Kidney (tissue), 14 donors: Measurements from ENCODE around the gene LIMK2. TPM values are rescaled to one million over a fixed set of nuclear protein-coding genes. Genes with fewer than 3 reads are reported as not detected.

Experiments used
- DNase-seq, 5 donors: peaks; one replicate each; pipeline ENCODE4 v3.0.0-alpha.2; 2013 to 2020
- FAIRE-seq: peaks from 2 replicates; lab custom pipeline; 2012; peaks lifted over from hg19 to GRCh38; lab: Jason Lieb, UNC
- H3K27ac ChIP-seq, 2 donors: one replicate each; pipeline ENCODE4 v1.7.0; 2013; ENCODE audit warnings: low read depth in 2 of 2, low read length in 2 of 2, inconsistent platforms in 1 of 2
- H3K27me3 ChIP-seq: one replicate; pipeline ENCODE4 v1.7.1; 2013; ENCODE audit warnings: low read length, inconsistent platforms; ENCODE audit not compliant: control insufficient read depth, insufficient read depth
- H3K36me3 ChIP-seq, 3 donors: one replicate each; pipeline versions ENCODE4 v1.7.0 to v1.7.1; 2013; ENCODE audit warnings: low read length in 3 of 3, control low read depth in 1 of 3, inconsistent platforms in 1 of 3; ENCODE audit not compliant: insufficient read depth in 3 of 3, control insufficient read depth in 2 of 3
- H3K4me1 ChIP-seq, 3 donors: one replicate each; pipeline versions ENCODE4 v1.7.0 to v1.7.1; 2013; ENCODE audit warnings: low read length in 3 of 3, inconsistent platforms in 1 of 3, low read depth in 1 of 3; ENCODE audit not compliant: control insufficient read depth in 2 of 3, insufficient read depth in 2 of 3
- H3K4me3 ChIP-seq, 3 donors: one replicate each; pipeline versions ENCODE4 v1.7.0 to v1.8.1; 2013; ENCODE audit warnings: low read length in 3 of 3, control low read depth in 1 of 3, inconsistent platforms in 1 of 3
- H3K9ac ChIP-seq, 3 donors: one replicate each; pipeline versions ENCODE4 v1.7.0 to v1.7.1; 2013; ENCODE audit warnings: low read length in 3 of 3, control low read depth in 1 of 3, inconsistent platforms in 1 of 3
- H3K9me3 ChIP-seq, 3 donors: one replicate each; pipeline versions ENCODE4 v1.7.0 to v1.7.1; 2013; ENCODE audit warnings: low read length in 3 of 3, control low read depth in 1 of 3, inconsistent platforms in 1 of 3; ENCODE audit not compliant: control insufficient read depth in 2 of 3, insufficient read depth in 1 of 3
- CTCF ChIP-seq: IDR thresholded peaks from 3 replicates; pipeline ENCODE4 v1.5.1; 2012; ENCODE audit warnings: mild to moderate bottlenecking, moderate library complexity, borderline replicate concordance; ENCODE audit not compliant: insufficient read depth; ENCODE audit errors: extremely low read depth
- intact Hi-C: fragments of 100-400 bp; cut with DNase I; formaldehyde crosslinking; loops from one replicate; pipeline ENCODE4 v1.11.1; 2022
- polyA plus RNA-seq: library from polyadenylated mRNA; stranded (reverse); fragments of 350-450 nt; fragmentation: Illumina TruSeq; extraction: RNeasy Lipid Tissue Mini Kit (QIAGEN cat#74804); gene quantifications from one replicate; pipeline ENCODE4 v1.2.3, GENCODE V29; 2014; ENCODE audit warnings: low read depth, low replicate concordance; ENCODE audit not compliant: insufficient read depth
- total RNA-seq: library from RNA; stranded (reverse); fragmentation: NEBNext Ultra II Directional; extraction: Animal tissue kit (Norgen Biotek cat#: 25700); gene quantifications from one replicate; pipeline ENCODE4 v1.2.1, GENCODE V29; 2021
- donor health status: control.
- donor health status: control.
- donor health status: control.
- donor health status: control.
- donor health status: control.
- donor health status: DM: yes; HTN: yes; CAD: no.
- donor health status: Normal renal cell carcinoma (clear cell type).

Gene LIMK2
- total and polyA plus RNA-seq, 2 donors from 2014 or later: 20.3 to 48.2 TPM

DNA sequence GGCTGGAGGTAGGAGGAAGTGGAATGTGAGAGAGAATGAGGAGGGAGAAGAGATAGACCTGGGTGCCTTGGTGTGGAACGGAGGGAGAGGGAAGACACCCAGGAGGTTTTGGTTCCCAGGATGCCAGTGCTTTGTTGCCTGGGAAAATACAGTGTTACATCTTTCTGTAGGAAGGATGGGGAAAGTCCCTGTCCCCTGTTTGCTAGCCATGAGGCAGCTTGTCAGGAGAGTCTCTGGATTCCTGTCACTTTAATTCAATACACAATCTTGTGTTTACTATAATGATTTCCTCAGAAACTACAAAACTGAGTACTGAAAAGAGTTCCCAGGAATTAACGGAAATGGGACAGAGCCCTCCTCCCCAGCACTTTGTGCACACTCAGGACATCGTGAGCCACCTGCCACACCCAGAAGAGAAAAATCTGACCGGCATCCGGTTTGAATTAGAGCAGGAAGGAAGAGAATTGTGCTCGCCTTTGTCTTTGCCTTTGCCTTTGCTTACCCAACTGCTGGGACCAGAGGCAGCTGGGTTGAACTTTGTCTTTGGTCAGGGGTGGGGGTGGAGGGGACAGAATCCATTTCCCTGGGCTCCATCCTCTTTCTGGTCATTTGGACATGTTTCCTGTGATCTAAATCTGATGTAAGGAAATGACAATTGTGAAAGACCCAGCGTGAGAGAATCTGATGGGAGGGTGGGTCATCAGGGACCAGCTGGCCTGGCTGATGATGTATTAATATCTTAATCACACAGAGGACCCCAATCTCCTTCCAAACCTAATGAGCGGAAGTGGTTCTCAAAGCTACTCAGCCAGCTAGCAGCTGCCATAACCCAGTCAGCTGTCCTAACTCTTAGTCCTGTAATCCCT is 1.3 kb upstream of the LIMK2 start:
- Histone ChIP-seq H3K27ac (peak overlapping the region; percentile 52 to 80), H3K9me3 (no peaks in the 10 kb centered on the region), H3K9ac (no peak overlapping the region), H3K27me3 (no peaks in the 10 kb centered on the region), H3K36me3 (no peaks in the 10 kb centered on the region), H3K4me1 (peaks cover 0 to 11% (median 7%) of the 10 kb centered on the region in 3 donors), H3K4me3 (no peak overlapping the region)
- intact Hi-C loops: no loop called here
- DNase-seq: peak in 2 of 5 donors; percentile 40 to 59
- FAIRE-seq: no peak
- TF ChIP-seq CTCF: no peak

- H3K4me3 ChIP-seq: peak overlapping the region; percentile 50 to 86 (median 66)
Measured at GRCh38 chr22:31211482-31211861, 626 bp upstream of the LIMK2 start.

DNA sequence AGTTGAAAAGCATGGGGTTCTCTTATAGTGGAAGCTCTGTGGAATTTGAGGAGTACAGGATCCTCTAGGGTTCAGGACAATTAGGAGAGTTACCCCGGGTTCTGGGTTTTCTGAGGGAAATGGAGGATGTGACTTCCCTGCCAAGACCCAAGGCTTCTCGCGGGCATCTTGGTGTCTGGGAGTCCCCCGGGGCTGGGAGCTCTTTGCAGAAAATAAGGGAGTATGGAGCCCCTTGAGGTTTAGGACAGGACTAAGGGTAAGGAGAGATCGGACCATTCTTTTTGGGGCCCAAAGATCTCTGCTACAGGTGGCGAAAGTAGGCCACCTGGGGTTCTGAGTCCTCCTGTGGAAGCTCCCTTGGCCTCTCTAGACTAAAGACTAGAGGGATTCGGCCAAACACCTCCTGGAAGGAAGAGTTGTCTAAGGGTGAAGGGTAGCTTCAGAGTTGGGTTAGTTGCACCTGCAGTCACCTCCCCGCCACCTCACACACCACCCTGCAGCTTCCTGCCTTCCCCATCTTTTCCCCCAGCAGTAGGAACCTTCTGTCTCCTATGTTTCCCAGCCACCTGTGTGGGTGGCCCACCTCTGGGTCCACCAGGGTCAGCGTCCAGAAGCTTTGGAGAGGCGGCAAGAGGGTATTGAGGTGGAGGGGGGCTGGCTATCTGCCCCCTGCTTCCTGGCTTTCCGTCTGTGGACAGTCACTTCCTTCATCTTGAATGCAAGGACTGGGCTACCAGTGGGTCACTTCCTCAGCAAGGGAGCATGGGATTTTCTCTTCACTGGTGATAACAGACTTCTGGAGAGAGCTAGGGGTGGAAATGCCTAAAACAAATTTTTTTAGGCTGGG is 908 bp downstream of the LIMK2 start:
- peak overlapping the region; percentile 68 to 86 (median 83) for H3K4me3 ChIP-seq
- H3K36me3 ChIP-seq: no peaks in the 10 kb centered on the region
- TF ChIP-seq CTCF: no peak
- DNase-seq: no peak
- H3K4me1 ChIP-seq: peaks cover 0 to 20% (median 7%) of the 10 kb centered on the region in 3 donors
- no peak for FAIRE-seq
- no peaks in the 10 kb centered on the region for H3K27me3 ChIP-seq
- peak overlapping the region; percentile 57 to 83 (median 71) for H3K9ac ChIP-seq
- peak overlapping the region; percentile 72 for H3K27ac ChIP-seq
- intact Hi-C loops: no loop called here
- no peaks in the 10 kb centered on the region for H3K9me3 ChIP-seq

More at GRCh38 chr22:31211482-31211861, 626 bp upstream of the LIMK2 start:
- Histone ChIP-seq H3K27ac (peak overlapping the region; percentile 49 to 80), H3K27me3 (no peaks in the 10 kb centered on the region), H3K4me1 (peaks cover 0 to 13% (median 7%) of the 10 kb centered on the region in 3 donors), H3K36me3 (no peaks in the 10 kb centered on the region), H3K9ac (peak overlapping the region in 2 of 3 donors; percentile 28 to 54), H3K9me3 (no peaks in the 10 kb centered on the region)
- no peak for TF ChIP-seq CTCF
- no peak for FAIRE-seq
- intact Hi-C loops: no loop called here
- DNase-seq: peak in 1 of 5 donors; percentile 38
